ENCODE data around the gene CTBP2.

Gene CTBP2

DNA sequence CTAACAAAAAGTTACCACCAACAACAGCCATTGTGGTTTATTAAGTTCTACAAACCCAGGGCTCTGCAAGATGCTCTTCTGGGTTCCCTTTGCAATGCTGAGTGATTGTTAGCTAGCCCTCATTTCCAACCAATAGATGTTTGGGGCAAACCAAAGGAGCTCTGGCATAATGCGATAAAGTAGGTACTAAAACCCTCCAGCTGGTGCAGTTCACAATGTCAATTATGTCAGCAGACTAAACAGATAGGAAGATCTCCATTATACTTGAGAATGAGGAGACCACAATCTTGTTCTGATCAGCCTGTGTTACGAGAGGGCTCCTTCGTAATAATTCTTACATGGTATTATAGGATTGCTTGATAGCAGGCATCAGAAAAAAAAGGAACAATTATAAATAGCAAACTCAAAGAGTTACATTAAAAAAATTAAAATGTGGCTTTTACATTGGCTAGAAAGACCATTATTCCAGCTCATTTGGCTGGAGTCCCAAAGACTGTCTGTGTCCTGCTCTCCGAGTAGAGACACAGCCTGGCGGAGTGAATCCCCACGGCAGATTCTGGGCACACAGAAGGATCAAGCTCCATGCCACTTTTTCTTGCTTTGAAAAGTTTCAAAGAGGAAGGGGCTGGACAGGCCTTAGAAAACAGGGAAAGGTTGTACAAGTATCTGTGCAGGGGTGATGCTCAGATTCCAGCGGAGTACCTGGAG lies 124.6 kb downstream of the CTBP2 start:
- no peak for DNase-seq

DNA sequence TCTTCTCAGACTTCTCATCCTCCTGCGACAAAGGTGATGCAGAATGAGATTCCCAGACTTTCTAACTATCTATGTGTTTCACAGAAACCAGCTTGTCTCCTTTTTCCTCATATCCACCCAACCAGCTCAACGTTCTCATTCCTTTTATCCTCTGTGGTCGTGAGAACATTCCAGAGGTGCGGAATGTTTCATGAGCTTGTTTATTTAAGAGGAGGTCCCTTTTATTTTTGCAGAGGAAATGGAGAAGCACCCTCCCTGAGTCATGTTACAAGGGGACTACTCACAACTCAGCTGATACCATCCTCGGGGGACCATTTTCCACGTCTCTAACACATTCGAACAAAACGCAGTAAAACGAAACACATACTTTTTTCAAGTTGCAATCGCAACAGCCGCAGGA lies 125.2 kb downstream of the CTBP2 start:
- no peak for DNase-seq

DNA sequence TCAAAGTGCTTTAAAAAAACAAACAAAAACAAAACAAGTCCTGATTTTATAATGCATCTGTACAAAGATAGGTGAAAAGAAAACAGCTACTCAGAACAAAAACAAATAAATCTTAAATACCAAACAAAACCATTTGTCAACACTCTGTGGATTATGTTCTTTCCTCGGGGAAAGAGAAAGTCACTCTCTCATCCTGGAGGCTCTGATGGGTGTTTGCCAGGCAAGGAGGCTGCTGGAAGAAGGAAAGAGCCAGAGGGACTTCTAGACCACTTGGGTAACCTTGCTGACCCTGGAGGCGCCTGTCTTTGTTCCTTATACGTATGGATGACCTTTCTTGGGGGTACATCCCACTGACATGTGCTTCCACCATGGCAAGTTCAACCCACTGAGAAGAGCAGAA lies 125.7 kb downstream of the CTBP2 start:
- no peak for DNase-seq

DNA sequence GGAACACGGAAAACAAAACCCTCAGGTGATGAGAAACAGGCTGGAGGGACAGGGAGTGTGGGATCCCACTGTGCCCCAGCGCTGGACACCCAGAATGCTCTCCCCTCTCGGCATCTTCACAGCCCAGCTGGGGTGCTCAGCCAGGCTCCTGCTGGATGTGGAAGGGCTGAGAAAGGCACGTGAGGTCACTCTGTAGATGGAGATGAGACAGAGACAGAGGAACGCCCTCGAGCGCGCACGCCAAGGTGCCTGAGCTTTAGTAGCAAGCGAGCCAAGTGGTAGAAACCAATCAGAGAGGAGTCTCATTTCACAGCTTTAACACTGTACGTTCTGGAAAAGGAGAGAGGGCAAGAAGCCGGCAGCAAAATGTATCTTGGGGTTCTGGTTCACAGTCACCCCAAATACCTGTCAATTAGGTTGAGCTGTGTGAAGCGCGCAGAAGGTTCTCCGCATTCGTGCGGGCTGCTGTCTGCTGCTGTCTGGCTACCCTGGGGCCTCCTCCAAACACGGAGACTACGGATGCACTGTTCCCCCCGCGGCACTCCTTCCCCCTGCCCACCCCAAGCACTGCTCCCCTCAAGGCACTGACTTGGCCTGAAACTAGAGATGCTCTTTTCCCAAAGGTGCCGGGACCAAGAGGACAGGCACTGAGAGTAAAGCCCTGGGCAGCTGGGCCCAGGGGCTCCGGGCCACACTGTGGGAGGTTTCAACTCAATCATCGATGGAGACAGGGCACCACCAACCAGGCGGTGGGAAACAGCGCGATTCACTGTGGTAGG lies 127.0 kb downstream of the CTBP2 start:
- DNase-seq: no peak

DNA sequence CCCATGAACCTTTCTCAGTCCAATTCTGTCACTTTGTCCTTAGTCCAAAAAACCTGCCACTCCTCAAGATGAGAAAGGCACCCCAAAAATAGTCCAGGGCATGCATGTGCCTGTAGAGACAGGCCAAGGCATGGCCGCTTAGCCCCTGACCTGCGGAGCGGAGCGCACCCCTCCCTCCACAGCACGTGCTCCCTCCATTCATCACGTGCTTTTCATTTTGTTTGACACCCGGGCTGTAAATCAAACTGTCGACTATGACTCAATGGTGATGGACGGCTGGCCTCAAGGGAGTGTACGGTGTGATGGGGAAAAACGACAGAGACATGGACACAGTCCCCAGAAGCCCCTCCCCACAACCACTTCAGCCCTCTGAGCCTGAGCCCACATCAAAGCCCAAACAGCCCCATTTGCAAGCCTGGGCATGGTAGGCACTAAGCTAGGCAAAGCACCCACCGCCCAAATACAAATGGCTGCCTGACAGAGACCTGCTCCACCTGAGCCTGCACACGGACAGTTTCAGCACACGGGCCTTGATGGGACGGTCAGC lies 127.8 kb downstream of the CTBP2 start:
- DNase-seq: peak in 1 of 3 experiments; percentile 3

DNA sequence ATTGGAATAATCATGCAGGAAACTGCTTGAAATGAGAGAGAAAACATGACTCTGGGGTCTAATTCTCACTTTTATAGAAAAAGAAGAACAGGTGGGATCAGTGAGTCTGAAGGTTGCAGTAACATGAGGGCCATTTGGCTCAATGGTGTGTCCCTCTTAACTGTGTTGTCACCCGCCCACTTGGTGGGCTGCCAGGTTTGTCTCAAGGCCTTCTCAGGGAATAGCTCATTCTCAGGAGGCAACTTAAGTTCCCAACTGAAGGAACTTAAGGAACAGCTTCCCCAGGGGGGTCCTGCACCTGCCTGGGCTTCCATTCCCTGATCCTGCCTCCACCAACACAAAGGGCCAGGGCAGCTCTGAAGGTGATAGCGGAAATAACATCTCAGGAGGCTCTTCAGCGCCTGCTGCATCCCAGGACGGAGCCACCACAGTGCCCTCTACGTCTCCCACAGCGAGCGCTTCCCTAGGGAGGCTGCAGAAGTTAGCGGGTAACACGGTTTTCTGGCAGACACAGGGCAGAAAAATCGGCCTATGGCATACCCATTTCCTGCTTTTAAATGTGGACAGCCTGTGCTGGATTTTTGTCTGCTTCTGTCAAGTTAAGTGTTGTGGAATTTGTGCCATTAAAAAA lies 129.7 kb downstream of the CTBP2 start:
- no peak for DNase-seq

DNA sequence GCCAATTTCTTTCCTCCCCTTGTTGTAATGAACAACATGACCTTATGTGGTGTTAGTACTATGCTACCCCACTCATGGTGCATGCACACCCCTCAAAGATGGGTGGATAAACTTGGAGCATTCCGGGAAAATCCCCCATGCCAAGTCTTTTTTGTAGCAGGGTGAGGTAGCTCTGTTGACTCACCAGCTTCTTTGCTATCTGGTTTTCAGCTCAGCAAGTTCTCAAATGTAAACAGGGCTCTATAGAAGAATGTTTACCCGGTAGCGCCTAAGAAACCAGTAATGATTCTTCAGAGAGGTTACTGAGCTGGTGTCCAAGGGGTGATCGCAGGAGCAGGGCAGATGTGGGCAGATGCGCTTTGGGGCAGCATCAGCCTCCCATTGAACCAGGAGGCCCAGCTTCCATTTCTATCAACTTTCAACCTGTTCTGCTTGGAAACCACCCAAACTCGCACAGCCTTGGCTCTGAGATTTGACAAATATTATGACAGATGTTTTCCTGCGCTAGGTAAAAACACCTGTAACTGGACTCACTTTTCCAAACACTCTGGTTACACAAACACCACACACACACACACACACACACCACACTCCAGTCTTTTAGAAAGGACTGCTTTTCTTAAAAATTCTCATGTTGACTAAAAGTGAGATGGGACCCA lies 130.7 kb downstream of the CTBP2 start:
- no peak for DNase-seq

DNA sequence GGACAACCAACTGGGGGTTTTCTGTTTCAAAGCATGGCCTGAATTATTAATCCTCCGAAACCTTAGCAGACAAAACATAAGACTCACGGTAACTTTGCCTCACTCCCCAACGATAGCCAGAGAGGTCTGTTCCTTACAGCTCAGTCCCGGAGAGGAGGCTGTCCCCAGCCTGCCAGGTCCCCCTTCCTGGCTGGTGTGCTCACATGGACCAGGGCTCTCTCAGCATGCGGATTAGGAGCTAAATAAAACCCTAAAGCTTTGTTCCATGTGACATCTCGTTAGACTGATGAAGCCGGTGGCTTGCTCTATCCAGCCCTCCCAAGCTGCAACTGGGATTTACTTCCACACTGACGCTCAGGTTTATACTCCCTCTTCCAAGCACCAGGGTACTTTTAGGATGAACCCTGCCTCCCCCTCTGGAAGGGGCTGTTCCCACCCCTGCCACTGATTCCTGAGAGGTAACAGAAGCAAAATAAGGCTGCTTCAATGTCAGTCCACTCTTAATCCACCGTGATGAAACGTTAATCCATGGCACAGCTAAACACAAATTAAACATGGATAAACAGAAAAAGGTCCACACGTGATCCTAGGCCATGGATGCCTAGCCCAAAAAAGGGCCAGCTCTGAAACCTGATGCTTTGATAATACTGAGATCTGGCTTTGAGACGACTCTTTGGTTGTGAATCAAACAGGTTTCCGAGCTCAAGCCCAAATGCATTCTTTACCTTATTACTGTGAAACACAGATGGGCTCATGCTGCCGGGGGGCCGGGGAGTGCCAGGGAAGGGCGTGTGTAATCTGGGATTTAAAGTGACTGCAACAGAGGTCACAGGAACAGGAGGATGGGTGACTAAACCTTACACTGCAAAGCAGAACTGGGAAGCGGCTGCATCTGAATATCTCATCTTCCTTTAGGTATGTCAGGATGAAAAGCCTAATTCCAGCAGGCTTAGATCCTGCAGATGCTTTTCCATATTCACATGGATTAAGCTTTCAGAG lies 132.2 kb downstream of the CTBP2 start:
- no peak for DNase-seq

DNA sequence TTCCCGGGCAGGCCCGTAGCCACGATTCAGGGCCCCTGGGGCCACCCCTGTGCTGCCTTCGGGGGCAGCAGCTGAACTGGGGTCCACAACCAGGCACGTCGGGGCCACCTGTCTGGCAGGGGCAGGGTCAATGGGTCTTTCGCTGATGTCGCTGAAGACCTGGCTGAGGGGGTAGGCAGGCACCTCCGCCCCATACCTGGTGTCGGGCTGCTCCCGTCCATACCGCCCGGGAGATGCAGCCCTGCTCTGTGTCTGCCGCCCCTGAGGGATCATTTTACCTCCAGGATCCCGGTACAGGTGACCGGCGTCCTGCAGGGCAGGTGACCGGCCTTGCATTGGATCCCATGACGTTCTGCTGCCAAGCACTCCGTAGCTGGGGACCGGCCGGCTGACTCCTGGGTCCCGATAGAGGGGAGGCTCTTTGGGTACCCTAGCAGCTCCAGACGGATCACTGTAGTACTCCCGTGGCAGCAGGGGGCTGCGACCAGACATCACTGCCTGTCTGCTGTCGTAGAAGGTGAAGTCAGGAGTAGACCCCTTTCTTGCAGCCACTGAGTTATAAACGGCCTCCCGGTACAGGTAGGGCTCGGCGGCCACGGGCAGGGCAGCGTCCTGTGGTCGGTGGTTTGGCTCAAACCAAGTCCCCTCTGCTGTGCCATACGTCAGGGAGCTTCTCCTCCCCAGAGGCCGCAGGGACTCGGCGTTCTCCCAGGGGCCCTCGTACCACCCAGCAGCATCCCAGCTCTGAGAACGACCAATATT lies 133.2 kb downstream of the CTBP2 start:
- no peak for DNase-seq

DNA sequence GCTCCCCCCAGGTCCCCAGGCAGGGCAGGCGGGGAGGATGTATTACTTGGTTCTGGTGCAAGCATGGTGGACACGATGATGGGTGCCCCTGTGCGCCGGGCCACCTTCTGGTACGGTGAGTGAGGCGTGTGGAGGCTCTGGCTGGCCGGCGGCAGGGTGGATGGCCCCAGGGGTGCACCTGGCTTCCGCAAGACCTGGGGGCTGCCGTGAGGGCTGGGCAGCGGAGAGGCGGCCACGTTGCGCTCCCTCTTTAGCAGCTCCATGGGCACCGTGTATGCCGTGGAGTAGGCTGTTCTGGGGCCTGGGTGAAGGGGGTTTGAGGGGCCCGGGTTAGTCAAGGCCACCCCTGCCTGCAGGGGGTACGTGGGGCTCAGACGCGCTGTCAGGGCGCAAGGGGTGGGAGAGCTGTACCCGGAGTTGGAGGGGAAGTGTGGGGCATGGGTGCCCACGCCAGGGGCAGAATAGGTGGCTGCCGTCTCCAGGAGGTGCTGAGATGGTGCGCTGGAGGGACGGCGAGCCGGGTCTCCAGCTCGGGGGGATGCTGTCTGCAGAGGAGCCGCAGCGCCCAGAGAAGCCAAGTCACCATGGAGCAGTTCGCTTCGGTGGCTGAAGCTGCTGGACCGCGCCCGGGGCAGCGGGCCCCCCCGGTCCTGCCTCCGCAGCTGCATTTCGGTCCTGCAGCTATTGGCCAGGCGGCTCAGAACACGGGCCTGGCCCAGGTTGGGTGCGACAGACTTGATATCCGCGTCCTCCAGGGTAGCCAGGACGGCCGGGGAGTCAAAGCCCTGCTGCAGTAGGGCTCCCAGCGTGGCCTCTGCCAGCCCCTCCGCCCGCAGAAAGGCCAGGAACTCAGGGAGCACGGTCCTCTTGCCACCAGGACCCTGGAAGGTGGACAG lies 134.1 kb downstream of the CTBP2 start:
- no peak for DNase-seq

DNA sequence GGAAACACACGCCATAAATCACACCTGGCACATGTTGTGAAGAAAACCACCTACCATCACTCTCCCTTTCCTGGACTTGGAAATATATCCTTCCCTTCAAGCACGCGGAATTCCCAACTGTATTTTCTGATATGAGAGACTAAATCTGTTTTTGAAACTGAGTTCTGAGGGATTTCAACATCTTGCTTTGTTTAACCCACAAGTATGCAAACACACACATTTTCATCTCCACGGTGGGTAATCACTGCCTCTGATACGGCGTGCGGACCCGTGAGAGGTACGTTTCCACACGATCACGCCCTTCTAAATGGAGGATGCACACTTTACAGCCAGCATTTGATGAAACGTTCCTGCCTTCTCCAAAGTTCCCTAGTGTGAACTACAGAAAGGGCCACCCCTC lies 135.0 kb downstream of the CTBP2 start:
- DNase-seq: peak in 1 of 3 experiments; percentile 12

DNA sequence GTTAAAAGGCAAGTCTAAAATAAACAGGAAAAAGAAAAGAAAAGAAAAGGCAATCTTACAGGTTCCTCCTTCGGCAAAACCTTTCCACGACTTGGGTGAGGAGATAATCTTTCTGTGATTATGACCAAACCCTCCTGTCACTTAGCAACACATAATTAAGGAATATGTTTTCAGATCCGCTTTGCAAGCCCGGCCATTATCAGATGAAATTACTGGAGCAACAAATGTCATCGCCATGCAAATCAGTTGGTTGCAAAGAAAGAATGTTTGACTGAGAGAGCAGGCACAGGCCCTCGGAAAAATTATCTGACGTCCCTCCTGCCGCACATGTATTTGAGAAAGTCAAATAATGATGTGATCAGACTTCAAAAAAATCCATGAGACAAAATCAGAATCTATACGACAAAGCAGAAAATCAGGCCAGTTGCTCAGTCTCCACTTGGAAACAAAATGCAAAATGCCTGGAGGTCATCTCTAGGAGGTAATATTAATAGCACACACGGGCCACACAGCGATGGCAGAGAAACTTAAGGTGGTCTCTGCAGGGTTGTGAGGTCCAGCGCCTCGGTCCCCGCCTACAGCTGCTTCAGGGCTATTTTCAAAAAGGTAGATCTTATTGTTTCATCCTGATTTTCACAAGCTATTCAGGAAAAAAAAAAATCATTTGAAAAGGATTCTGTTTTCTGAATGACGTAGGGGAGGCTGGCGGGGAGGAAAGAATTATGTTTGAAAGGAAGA lies 135.7 kb downstream of the CTBP2 start:
- peak; percentile 40 to 89 (median 58) for DNase-seq

DNA sequence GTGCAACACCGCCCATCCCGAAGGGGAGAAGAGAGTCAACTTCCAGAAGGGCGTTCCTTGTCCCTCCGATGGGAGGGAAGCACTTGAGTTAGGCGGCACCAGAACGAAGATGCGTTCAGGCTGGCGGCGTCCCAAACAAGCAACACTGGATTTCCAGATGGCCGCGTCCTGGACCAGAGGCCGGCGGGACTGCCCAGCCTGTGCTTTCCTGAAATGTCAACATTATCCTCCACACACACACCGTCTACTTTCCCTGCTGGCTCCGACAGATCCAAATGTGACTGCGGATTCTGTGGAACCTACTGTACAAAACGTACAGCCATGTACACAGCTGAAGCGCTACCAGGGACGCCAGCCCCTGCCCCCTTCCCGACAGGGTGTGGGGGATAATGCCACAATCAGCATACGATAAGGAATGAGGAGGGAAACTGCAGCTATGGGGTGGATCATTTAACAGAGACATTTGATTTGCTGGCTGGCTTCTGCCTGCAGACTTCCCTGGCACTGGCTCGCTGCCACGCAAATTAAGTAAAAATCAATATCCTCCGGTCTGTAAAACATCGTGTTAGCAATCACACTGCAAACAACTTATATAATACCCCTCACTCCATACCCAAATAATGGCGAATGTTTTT lies 136.4 kb downstream of the CTBP2 start:
- peak; percentile 40 to 89 (median 58) for DNase-seq

DNA sequence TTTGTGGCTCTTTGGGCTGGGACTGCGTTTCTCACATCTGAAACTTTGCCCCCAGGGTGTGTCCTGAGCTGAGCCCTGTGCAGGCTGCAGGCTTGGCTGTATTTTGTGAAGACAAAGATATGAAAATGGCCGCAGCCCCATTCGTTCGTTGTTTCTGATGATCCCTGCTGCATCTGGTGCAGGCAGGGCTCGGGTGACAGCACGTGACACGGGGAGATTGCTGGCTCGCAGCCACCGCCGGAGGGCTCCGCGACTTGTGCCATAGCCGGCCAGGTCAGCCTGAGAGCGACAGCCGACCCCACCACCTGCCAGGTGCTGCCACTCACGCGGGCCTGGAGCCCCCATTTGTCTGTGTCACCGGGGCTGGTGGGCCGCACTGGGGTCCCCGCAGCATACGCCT lies 137.1 kb downstream of the CTBP2 start:
- peak; percentile 50 to 80 (median 73) for DNase-seq

DNA sequence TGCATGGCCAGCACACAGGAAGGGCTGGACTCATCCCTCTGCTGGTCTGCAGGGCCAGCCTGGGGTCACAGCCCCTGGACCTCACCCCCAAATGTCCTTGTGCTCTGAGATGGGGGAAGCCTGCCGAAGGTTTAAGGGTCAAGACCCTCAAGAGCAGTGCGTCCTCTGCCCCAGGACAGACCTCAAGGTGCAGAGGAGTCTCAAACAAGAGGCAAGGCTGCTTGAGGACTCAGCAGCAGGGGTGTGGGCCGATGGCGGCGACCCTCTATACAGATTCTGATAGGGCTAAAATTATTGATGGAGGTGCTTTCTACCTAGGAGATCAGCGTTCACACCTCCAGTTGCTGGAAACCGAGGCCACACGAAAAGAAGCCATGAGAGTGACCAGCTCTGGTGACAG lies 137.7 kb downstream of the CTBP2 start:
- DNase-seq: no peak

DNA sequence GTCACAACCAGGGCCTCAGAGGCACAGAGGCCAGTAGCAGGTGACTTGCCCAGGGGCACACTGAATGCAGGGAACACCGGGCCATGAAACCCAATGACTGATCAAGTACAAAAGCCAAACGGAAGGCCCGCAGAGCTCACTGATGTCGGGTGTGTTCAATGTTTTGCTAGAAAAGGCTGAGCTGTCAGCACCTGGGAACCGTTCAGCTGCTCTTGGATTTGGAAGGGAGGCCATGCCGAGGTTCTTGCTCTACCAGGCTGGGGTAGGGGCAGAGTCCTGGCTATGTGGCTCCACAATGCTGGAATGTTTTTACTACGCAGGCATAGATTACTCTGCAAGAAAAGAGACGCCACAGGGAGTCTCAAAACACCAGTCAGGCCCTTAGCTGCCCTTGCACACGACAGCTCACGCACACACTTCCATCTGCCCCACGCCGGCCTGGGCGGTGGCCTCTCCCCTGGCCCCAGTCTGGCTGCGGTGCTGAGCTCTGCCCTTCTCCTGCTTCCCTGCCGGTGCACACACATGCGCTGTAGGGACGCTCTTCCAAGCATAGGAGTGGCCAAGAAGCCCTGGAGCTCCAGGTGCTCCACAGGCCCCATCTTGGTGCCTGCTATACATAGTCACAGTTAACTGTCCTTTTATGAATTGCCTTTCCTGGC lies 138.5 kb downstream of the CTBP2 start:
- DNase-seq: no peak

DNA sequence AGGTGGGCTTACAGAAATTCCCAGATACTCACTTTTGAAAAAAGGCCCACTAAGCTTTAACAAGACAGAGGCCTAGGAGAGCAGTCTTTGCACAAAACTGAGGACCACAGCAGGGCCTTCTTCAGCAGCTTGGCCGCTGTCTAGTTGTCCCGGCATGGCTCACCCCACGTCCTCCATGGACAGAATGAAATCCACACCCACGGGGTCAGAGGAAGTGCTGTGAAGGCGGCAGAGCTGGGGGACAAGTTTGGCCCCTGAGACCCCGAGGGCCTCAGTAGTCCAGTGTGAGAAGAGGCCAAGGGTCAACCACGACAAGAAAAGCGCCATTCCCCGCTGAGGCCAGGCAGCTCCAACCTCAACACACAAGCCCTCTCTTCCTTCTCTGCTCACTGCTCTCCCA lies 139.5 kb downstream of the CTBP2 start:
- DNase-seq: no peak

DNA sequence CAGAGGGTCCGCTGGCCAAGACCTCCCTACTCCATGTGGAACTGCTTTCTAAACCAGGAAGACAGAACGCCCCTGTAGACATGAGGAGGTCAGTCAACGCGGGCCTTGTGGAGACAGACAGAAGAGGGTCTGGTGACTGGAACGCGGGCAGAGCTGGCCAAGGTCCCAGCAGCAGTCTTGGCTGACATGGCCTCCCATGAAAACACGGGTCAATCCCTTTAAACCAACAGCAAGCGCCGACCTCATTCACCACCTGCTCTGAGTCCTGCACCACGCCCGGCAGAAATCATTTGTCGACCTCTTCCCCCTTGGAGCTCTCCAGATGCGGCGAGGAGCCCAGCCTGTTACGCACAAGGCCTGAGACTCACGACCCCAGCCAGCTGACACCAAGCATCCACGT lies 140.0 kb downstream of the CTBP2 start:
- no peak for DNase-seq

Data from NCI-H1417 (cell line).